ENCODE measurements around the gene ANKRD12.

- TF ChIP-seq CTCF (IDR thresholded peaks at IDR 0.05; ENCODE audit: low read length) (no peak), EZH2 (IDR thresholded peaks at IDR 0.05; ENCODE audit: borderline replicate concordance, low read length) (no peak)
Observed at GRCh38 chr18:9233771-9234440, 97.3 kb downstream of the ANKRD12 start.

All from OCI-LY1 (cell line).